Left kidney (tissue), 8 donors: Measurements from ENCODE around the gene RPS6KA2. TPM values are rescaled to one million over a fixed set of nuclear protein-coding genes. Genes with fewer than 3 reads are reported as not detected.

Experiments used
- DNase-seq: peaks from one replicate; pipeline ENCODE4 v3.0.0-alpha.2; 2013
- long read RNA-seq, 8 donors: transcript quantifications; one replicate each; lab custom pipeline, GENCODE V29; 2026
- polyA plus RNA-seq: library from polyadenylated mRNA; unstranded; fragments of 120-200 nt; gene quantifications from one replicate; pipeline ENCODE4 v1.2.1, GENCODE V29; 2013; ENCODE audit not compliant: insufficient read length

Gene RPS6KA2
- 29.2 TPM for polyA plus RNA-seq
- long read RNA-seq, donor 1, full-length matches to known transcripts: 4 of 4 reads
- long read RNA-seq, donor 1, partial matches to known transcripts: 0 of 4 reads
- long read RNA-seq, donor 1, other reads (novel, unspliced or antisense): 0 of 4 reads
- long read RNA-seq, donor 2: 0 reads
- long read RNA-seq, donor 3, full-length matches to known transcripts: 2 of 2 reads
- long read RNA-seq, donor 3, partial matches to known transcripts: 0 of 2 reads
- long read RNA-seq, donor 3, other reads (novel, unspliced or antisense): 0 of 2 reads
- long read RNA-seq, donor 4: 0 reads
- long read RNA-seq, donor 5, full-length matches to known transcripts: 5 of 5 reads
- long read RNA-seq, donor 5, partial matches to known transcripts: 0 of 5 reads
- long read RNA-seq, donor 5, other reads (novel, unspliced or antisense): 0 of 5 reads
- long read RNA-seq, donor 6, full-length matches to known transcripts: 4 of 4 reads
- long read RNA-seq, donor 6, partial matches to known transcripts: 0 of 4 reads
- long read RNA-seq, donor 6, other reads (novel, unspliced or antisense): 0 of 4 reads
- long read RNA-seq, donor 7, full-length matches to known transcripts: 4 of 4 reads
- long read RNA-seq, donor 7, partial matches to known transcripts: 0 of 4 reads
- long read RNA-seq, donor 7, other reads (novel, unspliced or antisense): 0 of 4 reads
- long read RNA-seq, donor 8, full-length matches to known transcripts: 2 of 2 reads
- long read RNA-seq, donor 8, partial matches to known transcripts: 0 of 2 reads
- long read RNA-seq, donor 8, other reads (novel, unspliced or antisense): 0 of 2 reads

GRCh38 chr6:166627033-166627874, at the start of gene RPS6KA2:
RPS6KA2 (minus strand) TSS chr6:166627251; CDS start chr6:166627019, 232 bp downstream.
- peak; percentile 99 for DNase-seq

GRCh38 chr6:166676270-166676860, 49.3 kb upstream of the RPS6KA2 start:
- DNase-seq: no peak

GRCh38 chr6:166675736-166676135, 48.7 kb upstream of the RPS6KA2 start:
- no peak for DNase-seq

- no peak for DNase-seq
These were observed 46.3 kb upstream of the RPS6KA2 start for GRCh38 chr6:166673309-166673708.

- DNase-seq: no peak
These were observed 45.7 kb upstream of the RPS6KA2 start for GRCh38 chr6:166672624-166673206.

GRCh38 chr6:166672146-166672545, 45.1 kb upstream of the RPS6KA2 start:
- DNase-seq: no peak

- no peak for DNase-seq
These were observed 44.5 kb upstream of the RPS6KA2 start for GRCh38 chr6:166671434-166672081.

GRCh38 chr6:166670894-166671293, 43.8 kb upstream of the RPS6KA2 start:
- DNase-seq: no peak

- no peak for DNase-seq
These were observed 43.0 kb upstream of the RPS6KA2 start for GRCh38 chr6:166670013-166670412.

- DNase-seq: no peak
These were observed 41.0 kb upstream of the RPS6KA2 start for GRCh38 chr6:166667796-166668610.

GRCh38 chr6:166664135-166664534, 37.1 kb upstream of the RPS6KA2 start:
- DNase-seq: no peak

GRCh38 chr6:166663568-166663967, 36.5 kb upstream of the RPS6KA2 start:
- no peak for DNase-seq

- no peak for DNase-seq
These were observed 35.6 kb upstream of the RPS6KA2 start for GRCh38 chr6:166662690-166663089.

GRCh38 chr6:166661327-166662085, 34.5 kb upstream of the RPS6KA2 start:
- no peak for DNase-seq

GRCh38 chr6:166660157-166660688, 33.2 kb upstream of the RPS6KA2 start:
- DNase-seq: no peak

- DNase-seq: no peak
These were observed 32.5 kb upstream of the RPS6KA2 start for GRCh38 chr6:166659581-166659980.

- no peak for DNase-seq
These were observed 31.7 kb upstream of the RPS6KA2 start for GRCh38 chr6:166658792-166659150.

- DNase-seq: no peak
These were observed 31.2 kb upstream of the RPS6KA2 start for GRCh38 chr6:166658115-166658791.
